Ramos (cell line): ENCODE results near the gene OIT3.

ENCODE experiments used
- in situ Hi-C: fragments of 300-500 bp; cut with MboI; formaldehyde crosslinking; loops from one replicate; pipeline ENCODE4 v1.14.3; 2022; ENCODE audit warnings: low sequenced_read_pairs; ENCODE audit not compliant: unreplicated experiment

The OIT3 gene

GRCh38 chr10:72893136-72893798 lies at the start of gene OIT3:
OIT3 (plus strand) TSS chr10:72893739; CDS start chr10:72893799, 60 bp downstream.
- in situ Hi-C loops, result no loop called here

- in situ Hi-C loops, result no loop called here
Observed at GRCh38 chr10:72846238-72846637, 47.3 kb upstream of the OIT3 start.

GRCh38 chr10:72847681-72848080 lies 45.9 kb upstream of the OIT3 start:
- in situ Hi-C loops, result no loop called here

GRCh38 chr10:72850861-72851260 lies 42.7 kb upstream of the OIT3 start:
- in situ Hi-C loops, result no loop called here

GRCh38 chr10:72851509-72851908 lies 42.0 kb upstream of the OIT3 start:
- in situ Hi-C loops, result no loop called here

- in situ Hi-C loops, result no loop called here
Observed at GRCh38 chr10:72852508-72852907, 41.0 kb upstream of the OIT3 start.

- in situ Hi-C loops, result no loop called here
Observed at GRCh38 chr10:72855129-72855528, 38.4 kb upstream of the OIT3 start.

- in situ Hi-C loops, result no loop called here
Observed at GRCh38 chr10:72855790-72856189, 37.7 kb upstream of the OIT3 start.

GRCh38 chr10:72858067-72858466 lies 35.5 kb upstream of the OIT3 start:
- in situ Hi-C loops, result no loop called here

GRCh38 chr10:72862957-72863356 lies 30.6 kb upstream of the OIT3 start:
- in situ Hi-C loops, result no loop called here

GRCh38 chr10:72875250-72876055 lies 18.1 kb upstream of the OIT3 start:
- in situ Hi-C loops, result no loop called here

GRCh38 chr10:72879245-72879644 lies 14.3 kb upstream of the OIT3 start:
- in situ Hi-C loops, result no loop called here

- in situ Hi-C loops, result no loop called here
Observed at GRCh38 chr10:72881291-72881690, 12.2 kb upstream of the OIT3 start.

GRCh38 chr10:72883861-72884260 lies 9.7 kb upstream of the OIT3 start:
- in situ Hi-C loops, result no loop called here

GRCh38 chr10:72885953-72886352 lies 7.6 kb upstream of the OIT3 start:
- in situ Hi-C loops, result no loop called here

- in situ Hi-C loops, result no loop called here
Observed at GRCh38 chr10:72886621-72887020, 6.9 kb upstream of the OIT3 start.

- in situ Hi-C loops, result no loop called here
Observed at GRCh38 chr10:72887043-72887442, 6.5 kb upstream of the OIT3 start.

GRCh38 chr10:72888151-72888638 lies 5.3 kb upstream of the OIT3 start:
- in situ Hi-C loops, result no loop called here

GRCh38 chr10:72889391-72889831 lies 4.1 kb upstream of the OIT3 start:
- in situ Hi-C loops, result no loop called here

GRCh38 chr10:72890086-72890485 lies 3.5 kb upstream of the OIT3 start:
- in situ Hi-C loops, result no loop called here

GRCh38 chr10:72895236-72895850 lies 1.8 kb downstream of the OIT3 start:
- in situ Hi-C loops, result no loop called here
